ENCODE data around the gene ARHGEF7.
A peak's percentile ranks its signal among the peaks of the same experiment; 100 is the strongest.

ARHGEF7 gene

DNA sequence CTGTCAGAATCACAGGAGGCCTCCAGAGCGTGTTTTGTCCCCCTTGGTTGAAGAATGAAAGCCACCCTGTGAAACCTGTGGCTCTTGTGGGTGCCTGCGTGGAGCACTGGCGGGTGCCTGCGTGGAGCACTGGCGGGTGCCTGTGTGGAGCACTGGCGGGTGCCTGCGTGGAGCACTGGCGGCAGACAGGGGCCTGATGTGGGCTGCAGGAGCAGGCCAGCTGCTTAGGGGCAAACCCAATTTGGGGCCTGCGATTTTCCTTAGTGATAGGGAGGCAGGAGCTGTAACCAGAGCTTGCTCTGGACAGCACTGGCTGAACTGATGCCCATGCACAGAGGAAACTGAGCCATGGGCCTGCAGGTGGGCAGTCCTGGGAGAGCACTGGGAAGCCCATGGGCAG, 24.3 kb downstream of the ARHGEF7 start:
- DNase-seq (ENCODE audit: low read depth, low spot score) = no peak

DNA sequence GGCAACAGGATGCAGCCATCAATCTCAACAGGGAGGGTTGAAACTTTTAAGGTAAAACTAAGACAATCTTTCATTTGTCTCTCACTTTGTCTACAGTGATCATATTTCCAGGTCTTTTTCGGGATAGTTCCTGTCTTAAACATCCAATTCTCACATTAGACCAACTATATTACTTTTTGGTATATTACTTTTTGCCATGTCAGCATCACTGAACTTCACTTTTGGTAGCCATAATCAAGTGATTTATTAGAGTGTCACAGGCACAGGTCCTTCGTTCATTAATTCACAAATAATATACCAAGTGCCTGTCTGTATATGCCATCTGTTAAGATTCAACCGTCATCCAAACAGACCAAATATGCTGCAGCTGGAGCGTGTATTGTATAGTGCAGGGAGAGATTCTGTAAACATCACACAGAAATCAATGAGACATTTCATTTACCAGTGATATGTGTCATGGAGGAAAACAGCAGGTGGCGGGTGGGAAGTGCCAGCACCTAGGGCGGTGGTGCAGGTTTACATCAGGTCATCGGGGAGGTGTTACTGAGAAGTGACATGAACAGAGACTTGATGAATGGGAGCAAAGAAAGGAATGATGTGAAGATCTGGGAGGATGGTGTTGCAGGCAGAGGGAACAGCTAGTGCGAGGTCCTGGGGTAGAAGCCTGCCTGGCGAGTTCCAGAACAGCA, 24.9 kb downstream of the ARHGEF7 start:
- no peak for DNase-seq (ENCODE audit: low read depth, low spot score)

DNA sequence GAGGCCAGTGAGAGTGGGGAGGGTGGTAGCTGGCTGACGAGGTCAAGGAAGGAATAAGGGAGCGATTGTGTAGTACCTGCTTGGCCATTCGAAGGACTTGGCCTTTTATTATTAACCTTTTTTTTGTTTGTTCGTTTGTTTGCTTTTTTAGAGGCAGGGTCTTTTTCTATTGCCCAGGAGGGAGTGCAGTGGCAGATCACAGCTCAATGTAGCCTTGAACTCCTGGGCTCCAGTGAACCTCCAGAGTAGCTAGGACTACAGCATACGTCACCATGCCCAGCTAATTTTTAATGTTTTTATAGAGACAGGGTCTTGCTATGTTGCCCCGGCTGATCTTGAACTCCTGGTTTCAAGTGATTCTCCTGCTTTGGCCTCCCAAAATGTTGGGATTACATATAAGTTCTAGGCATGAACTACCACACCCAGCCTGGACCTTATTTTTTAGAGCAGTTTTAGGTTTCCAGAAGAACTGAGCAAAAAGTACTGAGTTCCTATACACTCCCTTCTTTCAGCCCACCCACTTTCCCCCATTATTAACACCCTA, 25.5 kb downstream of the ARHGEF7 start:
- no peak for DNase-seq (ENCODE audit: low read depth, low spot score)

DNA sequence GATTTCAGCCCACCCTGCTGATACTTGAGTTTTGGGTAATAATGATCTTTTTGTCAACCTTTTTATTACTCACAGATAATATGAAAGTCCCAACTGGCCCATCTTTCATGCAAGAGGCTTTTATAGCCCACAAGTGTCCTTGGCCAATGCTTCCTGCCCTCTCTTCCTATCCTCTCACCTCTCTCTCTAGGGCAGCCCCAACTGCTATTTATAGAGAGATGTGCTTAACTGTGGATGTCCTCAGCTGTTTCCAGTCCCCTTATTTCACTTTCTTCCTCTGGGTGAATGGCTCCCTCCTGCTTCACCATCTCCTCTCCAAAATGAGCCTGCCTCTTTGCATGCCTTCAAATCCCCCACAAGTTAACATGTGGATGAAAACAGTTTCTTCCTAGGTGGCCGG, 27.4 kb downstream of the ARHGEF7 start:
- no peak for DNase-seq (ENCODE audit: low read depth, low spot score)

DNA sequence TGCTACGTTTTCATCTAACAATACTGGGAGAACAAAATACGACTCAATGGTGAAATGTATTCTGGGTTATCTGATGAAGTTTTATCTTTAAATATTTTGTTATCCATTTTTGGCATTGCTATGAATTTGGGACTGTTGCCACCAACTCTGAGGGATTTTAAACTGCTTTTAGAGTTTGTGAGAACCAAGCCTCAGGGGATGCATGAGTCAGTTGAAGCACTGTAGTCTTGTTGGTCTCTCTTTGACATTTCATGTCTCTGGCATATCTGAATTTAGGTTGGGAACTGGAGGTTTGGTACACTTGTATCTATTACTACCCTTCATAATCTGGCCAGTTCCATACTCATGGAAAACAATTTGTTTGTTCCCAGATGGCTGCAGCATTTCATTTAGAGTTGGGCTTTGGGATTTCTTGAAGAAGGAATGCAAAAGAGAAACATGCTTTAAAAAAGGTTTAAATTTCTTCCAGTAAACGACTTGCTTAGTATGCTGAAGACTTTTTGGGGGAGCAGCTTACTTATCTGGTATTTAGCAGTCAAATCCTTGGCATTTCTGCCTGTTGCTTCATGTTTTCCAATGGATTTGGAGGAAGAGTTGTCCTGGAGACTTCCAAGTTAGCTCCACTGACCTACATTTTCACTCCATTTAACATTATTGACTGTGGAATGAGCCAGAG, 28.9 kb downstream of the ARHGEF7 start:
- DNase-seq (ENCODE audit: low read depth, low spot score) = no peak

DNA sequence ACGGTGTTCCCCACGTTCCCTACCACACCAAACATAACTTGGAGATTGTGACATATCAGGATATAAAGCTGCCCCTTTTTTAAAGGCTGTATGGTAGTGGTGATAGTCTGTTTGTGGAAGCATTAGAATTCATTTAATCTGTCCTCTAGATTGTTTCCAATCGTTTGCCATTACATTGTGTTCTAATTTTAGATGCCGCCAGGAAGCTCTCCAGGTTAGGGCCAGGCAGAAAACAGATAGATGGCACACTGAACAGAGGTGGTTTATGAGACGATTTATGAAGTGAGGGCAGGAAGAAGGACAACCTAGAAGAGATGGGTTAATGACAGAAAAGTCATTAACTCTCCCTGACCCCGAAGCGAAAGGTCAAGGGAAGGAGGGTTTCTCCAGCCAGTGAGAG, 30.0 kb downstream of the ARHGEF7 start:
- no peak for DNase-seq (ENCODE audit: low read depth, low spot score)

DNA sequence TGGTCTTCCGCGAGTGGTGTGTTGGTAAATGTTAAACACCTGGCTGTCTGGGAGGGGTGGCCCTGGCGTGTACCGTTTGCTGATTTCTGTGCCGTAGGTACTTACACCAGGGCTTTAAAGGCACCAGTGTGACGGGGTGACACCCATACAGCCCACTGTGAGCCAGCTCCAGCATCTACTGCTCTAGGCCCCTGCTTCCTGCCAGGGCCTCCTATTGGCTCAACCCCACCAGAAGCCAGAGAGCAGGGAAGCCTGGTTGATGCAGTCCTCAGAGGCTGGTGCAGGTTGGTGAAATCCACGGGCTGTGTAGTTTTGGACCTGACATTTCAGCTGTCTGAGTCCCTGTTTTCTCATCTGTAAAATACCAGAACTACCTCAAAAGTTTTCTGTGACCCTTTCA, 30.4 kb downstream of the ARHGEF7 start:
- no peak for DNase-seq (ENCODE audit: low read depth, low spot score)

DNA sequence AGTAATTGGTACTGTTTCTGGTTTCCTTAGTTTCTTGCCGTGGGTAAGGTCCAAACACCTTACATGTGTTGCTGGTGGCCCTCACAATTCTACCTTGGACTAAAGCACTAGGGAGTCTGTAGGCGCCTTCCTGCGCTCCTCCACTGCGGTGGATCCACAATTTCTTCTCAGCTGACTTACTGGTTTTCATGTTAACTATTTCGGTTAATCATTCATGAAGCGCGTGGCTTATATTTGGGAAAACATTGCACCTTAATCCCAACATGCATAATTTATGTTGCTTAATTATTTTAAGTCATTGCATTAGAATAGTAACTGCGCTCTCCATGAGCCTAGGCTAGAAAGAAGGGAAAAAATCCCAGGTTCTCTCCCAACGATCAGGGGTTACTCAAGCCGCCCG, 37.7 kb downstream of the ARHGEF7 start:
- no peak for DNase-seq (ENCODE audit: low read depth, low spot score)

DNA sequence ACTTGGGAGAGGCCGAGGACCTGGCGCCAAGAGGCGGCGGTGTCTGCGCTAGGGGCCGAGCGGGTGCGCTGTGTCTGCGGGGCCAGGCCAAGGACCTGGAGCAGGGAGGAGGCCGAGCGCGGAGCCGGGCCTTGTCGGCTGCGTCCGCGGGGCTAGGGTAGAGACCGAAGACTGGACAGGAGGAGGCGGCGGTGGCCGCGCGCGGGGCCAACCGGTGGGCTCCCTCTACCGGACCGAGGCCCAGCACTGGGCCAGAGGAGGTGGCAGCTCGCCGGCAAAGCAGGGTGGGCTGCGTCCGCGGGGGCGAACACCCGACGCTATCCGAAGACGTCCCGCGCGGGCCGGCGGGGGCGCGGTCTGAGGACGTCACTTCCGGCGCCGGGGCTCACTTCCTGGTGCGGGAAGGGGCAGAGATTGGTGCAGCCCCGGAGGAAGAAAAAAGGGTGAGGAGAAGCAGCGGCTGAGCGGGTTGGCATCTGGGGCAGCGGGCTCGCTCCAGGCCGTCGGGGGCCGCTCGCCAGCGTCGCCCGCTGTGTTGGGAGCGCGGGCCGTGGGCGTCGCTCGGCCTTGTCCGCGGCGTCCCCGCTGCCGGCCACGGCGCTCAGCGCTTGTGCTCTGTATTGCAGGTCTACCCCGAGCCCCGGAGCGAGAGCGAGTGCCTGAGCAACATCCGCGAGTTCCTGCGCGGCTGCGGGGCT, 38.3 kb downstream of the ARHGEF7 start:
- peak; percentile 91 for DNase-seq (ENCODE audit: low read depth, low spot score)

DNA sequence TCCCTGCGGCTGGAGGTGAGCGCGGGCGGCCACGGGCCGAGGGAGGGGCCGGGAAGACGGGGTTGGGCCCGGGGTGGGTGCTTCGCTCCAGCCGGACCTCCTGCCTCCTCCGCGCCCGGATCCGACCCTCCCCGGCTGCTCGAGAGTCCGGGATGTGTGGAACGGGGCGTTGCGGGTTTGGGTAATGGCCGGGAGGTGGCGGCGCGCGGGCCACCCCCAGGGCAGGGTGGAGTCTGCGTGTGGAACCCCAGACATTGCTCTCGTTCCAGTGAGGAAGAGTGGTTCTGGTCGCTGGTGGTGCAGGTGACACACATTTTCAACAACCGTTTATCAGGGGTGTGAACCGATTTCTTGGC, 38.8 kb downstream of the ARHGEF7 start:
- no peak for DNase-seq (ENCODE audit: low read depth, low spot score)

DNA sequence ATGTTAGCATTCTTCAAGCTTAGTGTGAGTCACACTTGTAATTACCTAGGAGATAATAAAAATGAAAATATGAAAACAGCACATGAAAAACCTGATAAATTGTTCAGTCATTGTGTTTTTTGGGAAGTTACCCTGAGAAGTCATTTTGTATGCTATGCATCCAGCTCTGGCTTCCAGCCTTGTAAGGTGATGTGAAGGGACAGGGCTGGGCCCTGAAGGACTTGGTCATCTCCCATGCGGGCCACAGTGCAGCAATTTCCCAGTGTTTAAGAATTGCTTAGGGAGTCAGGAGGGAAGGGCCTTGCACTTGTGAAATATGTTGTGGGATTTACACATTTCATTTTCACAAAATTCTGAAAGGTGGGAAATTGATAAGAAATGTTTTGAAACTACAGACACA, 41.3 kb downstream of the ARHGEF7 start:
- no peak for DNase-seq (ENCODE audit: low read depth, low spot score)

DNA sequence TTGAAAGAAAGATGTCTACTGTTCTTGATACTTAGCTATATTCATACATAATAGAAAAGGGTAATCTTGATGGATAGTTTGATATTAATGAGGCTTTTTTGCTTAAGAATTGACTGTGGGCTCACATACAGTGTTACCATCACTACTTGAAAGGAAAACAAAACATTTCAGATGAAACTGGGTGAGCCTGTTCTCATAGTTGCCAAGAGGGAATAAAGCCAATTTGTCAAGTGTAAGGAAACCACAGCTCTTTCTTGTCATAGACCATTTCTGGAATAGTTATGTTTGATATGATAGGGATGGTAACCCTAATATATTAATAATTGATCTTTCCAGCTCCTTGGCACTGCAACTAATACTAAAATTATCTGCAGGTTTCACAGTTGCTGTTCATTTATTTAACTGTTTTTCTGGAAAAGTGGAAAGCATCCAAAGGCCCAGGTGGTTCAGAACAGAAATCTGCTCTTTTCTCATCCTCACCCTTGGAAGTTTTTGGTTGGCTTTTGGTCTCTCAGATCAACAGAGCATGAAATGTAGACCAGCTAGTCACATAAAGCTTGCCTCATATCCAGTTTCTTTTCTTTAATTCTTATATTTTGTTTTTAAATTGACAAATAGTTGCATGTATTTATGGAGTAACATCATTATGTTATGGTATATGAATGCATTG, 43.2 kb downstream of the ARHGEF7 start:
- no peak for DNase-seq (ENCODE audit: low read depth, low spot score)

DNA sequence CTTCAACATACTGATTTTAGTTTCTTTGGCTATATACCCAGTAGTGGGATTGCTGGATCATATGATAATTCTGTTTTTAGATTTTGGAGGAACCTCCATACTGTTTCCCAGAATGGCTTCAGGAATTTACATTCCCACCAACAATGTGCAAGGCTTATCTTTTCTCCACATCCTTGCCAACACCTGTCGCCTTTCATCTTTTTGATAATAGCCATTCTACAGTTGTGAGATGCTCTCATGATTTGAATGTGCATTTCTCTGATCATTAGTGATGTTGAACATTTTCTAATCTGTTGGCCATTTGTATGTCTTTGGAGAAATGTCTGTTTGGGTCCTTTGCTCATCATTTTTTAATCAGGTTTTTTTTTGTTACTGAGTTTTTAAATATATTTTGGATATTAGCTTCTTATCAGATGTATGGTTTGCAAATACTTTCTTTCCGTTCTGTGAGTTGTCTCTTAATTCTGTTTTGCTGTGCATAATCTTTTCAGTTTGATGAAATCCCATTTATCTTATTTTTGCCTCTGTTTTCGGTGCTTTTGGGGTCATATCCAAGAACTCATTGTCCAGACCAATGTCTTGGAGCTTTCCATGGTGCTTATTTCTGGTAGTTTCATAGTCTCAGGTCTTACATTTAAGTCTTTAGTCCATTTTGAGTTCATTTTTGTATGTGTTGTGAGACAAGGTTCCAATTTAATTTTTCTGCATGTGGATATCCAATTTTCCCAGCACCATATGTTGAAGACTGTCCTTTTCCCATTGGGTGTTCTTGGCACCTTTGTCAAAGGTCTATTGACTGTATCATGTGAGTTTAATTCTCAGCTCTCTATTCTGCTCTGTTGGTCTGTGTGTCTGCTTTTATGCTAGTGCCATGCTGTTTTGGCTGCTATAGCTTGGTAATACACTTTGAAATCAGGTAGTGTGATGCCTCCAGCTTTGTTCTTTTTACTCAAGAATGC, 44.5 kb downstream of the ARHGEF7 start:
- no peak for DNase-seq (ENCODE audit: low read depth, low spot score)

DNA sequence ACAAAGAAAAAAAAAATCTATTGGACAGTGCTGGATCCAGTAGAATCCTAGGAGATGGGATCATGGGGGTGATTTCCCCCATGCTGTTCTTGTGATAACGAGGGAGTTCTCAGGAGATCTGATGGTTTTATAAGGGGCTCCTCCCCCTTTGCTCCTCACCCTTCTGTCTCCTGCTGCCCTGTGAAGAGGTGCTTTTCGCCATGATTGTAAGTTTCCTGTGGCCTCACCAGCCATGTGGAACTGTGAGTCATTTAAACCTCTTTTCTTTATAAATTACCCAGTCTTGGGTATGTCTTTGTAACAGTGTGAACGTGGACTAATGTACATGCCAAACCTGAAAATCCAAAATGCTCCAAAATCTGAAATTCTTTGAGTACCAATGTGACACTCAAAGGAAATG, 45.5 kb downstream of the ARHGEF7 start:
- DNase-seq (ENCODE audit: low read depth, low spot score) = no peak

DNA sequence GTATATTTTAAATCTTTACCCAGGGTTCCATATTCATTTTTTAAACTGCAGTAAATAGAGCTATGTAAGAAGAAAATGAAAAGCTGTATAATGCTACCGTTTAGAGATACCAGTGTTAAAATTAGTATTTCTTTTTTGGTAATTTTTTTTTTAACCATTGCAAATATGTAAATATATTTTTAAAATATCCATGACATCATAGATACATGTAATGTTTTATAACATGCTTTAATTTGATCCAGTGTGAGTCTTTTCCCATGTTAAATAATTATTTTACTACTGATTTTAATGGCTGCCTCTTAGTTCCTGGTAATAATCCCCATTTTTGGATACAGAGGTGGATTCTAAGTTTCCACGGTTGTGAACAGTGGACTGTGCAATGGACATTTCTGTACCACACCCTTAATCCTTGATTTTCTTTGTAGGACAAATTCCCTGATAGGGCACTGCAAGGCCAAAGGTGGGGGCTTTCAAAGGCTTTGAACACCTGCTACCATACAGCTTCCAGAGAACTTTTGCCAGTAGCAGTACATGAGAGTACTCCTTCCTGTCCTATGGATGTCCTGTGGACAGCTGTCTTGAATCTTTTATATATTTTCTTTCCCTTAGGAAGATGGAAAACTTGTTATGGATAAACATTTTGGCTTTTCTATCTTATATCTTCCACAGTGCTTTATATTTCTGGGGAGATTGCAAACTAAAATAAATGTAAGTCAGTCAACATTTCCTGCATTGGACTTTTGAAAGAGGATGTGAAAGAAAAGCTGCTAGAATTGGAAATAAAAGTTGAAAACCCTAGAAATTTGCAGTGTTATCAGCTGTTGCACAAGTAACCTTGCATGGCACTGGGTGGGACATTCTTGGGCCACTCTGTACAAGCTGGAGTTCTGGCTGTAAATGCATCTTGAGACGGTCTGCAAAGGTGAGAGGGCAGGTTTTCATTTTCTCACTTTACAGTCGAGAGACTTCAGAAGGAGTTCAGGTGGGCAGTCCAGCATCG, 46.8 kb downstream of the ARHGEF7 start:
- no peak for DNase-seq (ENCODE audit: low read depth, low spot score)

DNA sequence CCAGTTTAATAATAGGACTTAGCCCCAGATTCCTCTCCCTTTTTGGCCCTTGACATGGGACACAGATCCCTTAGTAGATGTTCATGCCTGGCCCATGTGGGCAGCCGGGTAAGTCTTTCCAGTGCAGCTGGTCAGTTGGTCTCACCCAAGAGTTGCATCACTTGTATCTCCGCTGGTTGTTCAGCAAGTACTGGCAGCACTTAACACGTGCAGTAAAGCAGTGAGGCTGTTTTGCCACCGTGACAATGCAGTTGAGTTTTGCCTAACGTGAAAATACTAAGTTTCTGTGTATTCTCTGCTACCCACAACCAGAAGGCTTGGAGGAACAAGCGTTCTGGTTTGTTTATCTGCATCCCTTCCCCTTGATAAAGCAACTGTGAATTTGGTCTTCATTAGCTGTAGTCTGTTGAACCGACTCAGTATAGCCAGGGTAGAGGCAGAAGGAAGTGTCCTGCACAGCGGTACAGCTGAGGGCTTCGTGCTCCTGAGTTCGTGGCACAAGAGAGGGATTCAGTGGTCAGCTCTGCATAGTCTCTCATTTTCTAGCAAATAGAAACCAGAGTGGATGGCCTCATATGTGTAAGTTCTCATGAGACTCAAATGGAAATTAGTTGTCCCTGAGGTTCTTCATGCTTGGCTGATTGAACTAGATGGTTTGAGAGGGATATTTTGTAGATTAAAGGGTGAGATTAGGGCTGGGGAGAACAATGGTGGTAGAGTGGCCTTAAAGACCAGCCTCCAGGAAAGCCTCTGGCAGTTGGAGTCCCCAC, 50.3 kb downstream of the ARHGEF7 start:
- no peak for DNase-seq (ENCODE audit: low read depth, low spot score)

DNA sequence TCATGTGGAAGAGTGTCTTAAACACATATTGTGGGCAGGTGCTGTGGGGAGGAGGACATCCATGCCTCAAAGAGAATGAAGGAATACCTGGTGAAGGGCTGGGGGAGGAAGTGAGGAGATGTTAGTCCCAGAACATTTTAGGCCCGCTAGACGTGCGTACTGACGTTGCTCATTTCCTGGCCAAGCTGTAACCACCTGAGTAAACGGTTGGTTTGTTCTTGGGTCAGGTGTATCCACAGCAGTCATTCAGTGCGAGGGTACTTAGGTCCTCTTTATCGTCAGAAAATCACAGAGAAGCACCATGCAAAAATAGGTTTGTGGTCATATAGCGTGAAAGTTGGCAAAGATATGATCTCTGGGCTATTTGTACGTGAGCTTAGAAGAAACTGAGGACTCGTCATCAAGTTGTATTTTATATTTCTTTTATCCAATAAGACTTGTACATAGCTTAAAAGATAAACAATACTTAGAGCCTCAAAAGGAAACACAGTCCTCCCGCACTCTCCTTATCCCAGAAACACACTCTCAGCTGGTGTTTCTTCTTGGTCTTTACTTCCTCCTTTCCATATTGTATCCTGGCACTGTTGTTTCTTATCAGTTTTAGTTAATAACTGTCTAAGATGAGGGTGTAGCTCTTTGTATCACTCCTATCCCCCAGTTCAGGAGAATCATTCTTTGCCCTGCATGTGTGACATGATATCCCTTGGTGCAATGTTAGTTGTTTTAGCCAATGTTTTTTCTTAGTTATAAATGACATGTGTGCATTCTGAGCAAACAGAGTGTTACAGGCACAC, 52.0 kb downstream of the ARHGEF7 start:
- DNase-seq (ENCODE audit: low read depth, low spot score) = no peak

DNA sequence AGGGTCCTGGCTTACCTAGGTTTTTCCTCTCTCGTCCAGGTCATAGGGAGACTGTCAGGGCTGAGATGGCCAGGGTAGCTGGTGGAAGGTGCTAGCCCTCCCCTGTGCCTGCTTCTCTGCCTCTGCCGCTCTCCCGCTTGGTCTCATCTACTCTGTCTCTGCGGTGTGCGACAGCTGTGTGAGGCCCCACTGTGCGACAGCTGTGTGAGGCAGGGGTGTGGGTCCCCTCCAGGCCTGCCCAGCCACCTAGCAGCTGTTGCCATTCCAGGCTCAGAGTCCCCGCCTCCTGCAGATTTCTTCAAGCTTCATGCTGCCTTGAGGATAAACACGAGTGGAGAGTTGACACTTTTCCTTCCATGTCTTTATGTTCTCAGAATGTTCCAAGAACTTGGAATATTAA, 53.0 kb downstream of the ARHGEF7 start:
- no peak for DNase-seq (ENCODE audit: low read depth, low spot score)

Measured in activated CD4-positive, CD25-positive, alpha-beta regulatory T cell treated with anti-CD3 and anti-CD28 coated beads, Interleukin-2, amount 50 U/mL, for 16 hours (primary cell).